G401.6 (cell line): Measurements from ENCODE around the gene GBP1.
"Not testable (repeated sequence)": the region's sequence is repeated elsewhere in the genome, so short reads cannot be mapped to it uniquely, and the experiment has no call there.

Experiments used
- FAIRE-seq: peaks from 2 replicates; lab custom pipeline; 2012; peaks lifted over from hg19 to GRCh38; lab: Jason Lieb, UNC

GBP1 gene

GRCh38 chr1:89051955-89052312 lies 13.1 kb downstream of the GBP1 start:
- no peak for FAIRE-seq

- no peak for FAIRE-seq
Measured at GRCh38 chr1:89051300-89051954, 13.6 kb downstream of the GBP1 start.

DNA sequence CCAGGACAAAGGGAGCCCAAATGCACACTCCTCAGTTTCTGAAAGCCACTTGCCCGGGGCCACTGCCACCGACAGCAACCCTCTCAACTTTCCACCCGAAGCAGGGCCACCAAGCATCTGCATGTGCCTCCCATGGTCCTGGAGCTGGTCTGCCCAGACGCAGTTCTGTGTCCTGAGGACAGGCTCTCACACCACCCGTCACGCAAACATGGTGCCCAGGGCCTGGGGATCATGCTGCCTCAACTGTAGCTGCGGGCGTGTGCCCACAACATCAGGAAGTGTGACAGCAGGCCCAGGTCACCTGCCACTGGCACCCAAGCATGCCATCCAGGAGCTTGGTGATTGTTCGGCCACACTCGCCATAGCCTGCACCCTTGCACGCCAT lies 14.4 kb downstream of the GBP1 start:
- no peak for FAIRE-seq

- FAIRE-seq, result not testable (repeated sequence)
Measured at GRCh38 chr1:89049901-89050648, 14.9 kb downstream of the GBP1 start.

- not testable (repeated sequence) for FAIRE-seq
Measured at GRCh38 chr1:89049187-89049586, 15.8 kb downstream of the GBP1 start.

GRCh38 chr1:89047734-89048133 lies 17.3 kb downstream of the GBP1 start:
- no peak for FAIRE-seq

- not testable (repeated sequence) for FAIRE-seq
Measured at GRCh38 chr1:89046318-89047183, 18.5 kb downstream of the GBP1 start.

DNA sequence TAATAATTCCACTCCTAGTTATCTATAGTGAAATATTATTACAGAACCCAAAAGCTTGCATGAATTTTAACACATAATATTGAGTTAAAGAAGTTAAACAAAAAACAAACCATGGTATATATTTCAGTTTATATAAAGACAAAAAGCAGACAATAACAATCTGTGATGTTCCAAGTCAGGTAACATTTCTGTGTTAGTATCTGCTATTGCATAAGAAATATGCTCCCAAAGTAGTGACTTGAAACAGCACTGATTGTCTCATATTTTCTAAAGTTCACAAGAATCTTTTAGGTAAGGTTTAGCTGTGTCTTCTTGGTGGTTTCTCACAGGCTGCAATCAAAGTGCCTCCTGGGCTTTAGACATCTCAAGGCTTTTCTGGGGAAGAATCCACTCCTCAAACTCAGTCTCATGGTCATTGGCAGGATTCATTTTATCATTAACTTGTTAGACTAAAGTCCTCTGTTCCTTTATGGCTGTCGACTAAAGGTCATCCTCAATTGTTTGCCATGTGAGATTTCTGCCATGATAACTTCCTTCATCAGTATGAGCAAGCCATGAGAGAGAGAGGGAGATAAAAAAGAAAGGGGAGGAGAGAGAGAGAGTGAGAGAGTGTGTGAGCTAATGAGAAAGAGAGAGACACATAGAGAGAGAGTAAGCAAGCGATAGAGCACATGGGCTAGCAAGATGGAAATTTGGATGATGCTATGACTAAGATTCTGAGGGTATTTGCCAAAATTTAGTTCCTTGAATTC lies 19.9 kb downstream of the GBP1 start:
- no peak for FAIRE-seq

DNA sequence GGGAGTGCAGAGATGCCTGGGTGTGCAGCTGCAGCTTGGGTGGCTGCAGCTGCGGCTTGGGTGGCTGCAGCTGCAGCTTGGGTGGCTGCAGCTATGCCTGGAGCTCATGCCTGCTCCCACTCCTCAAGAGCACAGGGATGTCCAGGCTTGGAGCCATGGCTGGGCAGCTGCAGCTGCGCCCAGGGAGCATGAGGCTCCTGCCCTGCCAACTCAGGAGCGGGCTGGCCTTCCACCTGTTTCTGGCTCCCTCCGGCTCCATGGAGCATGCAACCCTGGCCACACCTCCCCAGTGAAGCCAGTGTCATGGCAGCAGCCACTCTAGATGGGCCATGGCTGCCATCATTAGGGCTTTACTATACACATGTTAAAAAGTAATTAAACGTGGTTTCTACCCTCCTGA lies 21.1 kb downstream of the GBP1 start:
- no peak for FAIRE-seq

- no peak for FAIRE-seq
Measured at GRCh38 chr1:89042491-89042890, 22.5 kb downstream of the GBP1 start.

- FAIRE-seq, result no peak
Measured at GRCh38 chr1:89041721-89042120, 23.3 kb downstream of the GBP1 start.

DNA sequence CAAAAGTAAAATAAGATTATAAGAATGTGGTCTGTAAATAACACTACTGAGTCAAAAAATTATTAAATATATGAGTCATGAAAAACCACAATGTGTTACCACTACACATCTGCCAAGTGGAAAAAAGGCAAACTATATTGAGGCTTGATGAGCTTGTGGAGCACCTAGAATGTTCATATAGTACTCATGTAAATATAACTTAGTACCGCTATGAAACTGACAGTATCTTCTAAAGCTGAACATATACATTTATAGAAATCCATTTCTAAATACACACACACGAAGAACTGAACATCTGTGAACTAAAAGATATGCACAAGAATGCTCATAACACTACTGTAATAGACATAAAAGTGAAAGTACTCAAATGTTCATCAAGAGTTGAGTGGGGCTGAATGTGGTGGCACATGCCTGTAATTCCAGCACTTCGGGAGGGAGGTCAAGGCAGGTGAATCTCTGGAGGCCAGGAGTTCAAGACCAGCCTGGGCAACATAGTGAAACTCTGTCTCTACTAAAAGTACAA lies 23.8 kb downstream of the GBP1 start:
- no peak for FAIRE-seq

GRCh38 chr1:89040315-89040626 lies 24.7 kb downstream of the GBP1 start:
- no peak for FAIRE-seq

GRCh38 chr1:89037186-89037585 lies 27.8 kb downstream of the GBP1 start:
- FAIRE-seq, result no peak

DNA sequence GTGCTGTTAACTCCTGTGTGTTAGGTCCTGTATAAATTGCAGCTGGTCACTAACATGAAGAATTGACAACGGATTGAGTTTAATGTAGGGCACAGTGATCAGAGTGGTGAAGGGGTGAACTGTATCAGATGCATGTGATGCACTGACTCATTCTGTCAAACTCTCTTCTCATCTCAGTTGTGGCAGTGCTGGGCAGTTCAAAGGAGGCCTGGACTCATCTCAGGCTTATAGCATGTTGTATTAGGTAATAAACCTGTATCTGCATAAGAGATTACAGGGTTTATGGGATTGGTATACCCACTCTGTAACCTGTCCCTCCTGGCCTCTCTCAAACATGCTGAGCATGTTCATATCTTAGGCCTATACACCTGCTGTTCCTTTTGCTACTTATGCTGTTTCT lies 29.9 kb downstream of the GBP1 start:
- no peak for FAIRE-seq

GRCh38 chr1:89034004-89034403 lies 31.0 kb downstream of the GBP1 start:
- not testable (repeated sequence) for FAIRE-seq

DNA sequence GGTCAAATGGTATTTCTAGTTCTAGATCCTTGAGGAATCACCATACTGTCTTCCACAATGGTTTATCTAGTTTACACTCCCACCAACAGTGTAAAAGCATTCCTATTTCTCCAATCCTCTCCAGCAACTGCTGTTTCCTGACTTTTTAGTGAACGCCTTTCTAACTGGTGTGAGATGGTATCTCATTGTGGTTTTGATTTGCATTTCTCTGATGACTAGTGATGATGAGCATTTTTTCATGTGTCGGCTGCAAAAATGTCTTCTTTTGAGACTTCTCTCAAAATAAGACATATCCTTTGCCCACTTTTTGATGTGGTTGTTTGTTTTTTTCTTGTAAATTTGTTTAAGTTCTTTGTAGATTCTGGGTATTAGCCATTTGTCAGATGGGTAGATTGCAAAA lies 36.0 kb downstream of the GBP1 start:
- not testable (repeated sequence) for FAIRE-seq

DNA sequence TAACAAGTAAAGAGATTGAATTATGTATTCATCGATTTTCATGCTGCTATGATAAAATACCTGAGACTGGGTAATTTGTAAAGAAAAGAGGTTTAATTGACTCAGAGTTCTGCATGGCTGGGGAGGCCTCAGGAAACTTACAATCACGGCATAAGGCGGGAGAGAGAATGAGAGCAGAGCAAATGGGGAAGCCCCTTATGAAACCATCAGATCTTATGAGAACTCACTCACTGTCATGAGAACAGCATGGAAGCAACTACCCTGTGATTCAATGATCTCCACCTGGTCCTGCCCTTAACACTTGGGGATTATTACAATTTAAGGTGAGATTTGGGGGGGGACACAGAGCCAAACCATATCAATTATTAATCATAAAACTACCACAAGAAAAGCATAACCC lies 39.1 kb downstream of the GBP1 start:
- FAIRE-seq, result no peak

- no peak for FAIRE-seq
Measured at GRCh38 chr1:89023026-89023425, 42.0 kb downstream of the GBP1 start.

GRCh38 chr1:89022167-89022959 lies 42.6 kb downstream of the GBP1 start, which contains the start of gene GBP3:
Gene GBP3, minus strand, starts transcription at chr1:89022866. Its CDS starts 2,145 bp downstream, at chr1:89020721.
- FAIRE-seq, result no peak

DNA sequence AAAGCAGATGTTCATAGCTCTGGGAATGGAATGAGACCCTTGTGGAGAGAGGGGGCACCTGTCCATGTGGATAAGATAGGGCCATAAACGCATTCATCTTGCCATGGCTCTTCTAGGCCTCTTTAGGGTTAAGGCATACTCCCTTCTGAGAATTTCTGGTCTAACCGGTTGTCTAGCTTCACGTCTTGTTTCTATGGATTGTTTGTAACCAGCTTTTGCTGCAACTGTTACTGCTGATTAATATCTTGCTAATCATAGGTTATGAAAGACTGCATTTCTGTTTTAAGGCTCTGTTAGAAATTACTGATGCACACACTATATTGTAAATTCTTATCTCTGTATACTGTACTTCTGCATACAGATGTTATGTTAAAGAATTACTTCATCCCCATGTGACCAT lies 46.7 kb downstream of the GBP1 start:
- not testable (repeated sequence) for FAIRE-seq
